Heart left ventricle (tissue), 13 donors: ENCODE measurements around the gene CPPED1.

ENCODE experiments used
- CTCF ChIP-seq, 12 donors: fragments of 200-600 bp; sonication (generic) in 4 of 12; IDR thresholded peaks; one replicate each; pipeline versions ENCODE4 v1.5.0 to v1.8.0; 2018 to 2022; ENCODE audit warnings: antibody characterized with exemption in 12 of 12, mild to moderate bottlenecking in 5 of 12
- POLR2A ChIP-seq, 2 donors: fragments of 450-650 bp; IDR thresholded peaks; one replicate each; pipeline ENCODE4 v1.6.1; 2017; ENCODE audit warnings: antibody characterized with exemption in 2 of 2, mild to moderate bottlenecking in 2 of 2, moderate library complexity in 2 of 2
- donor health status: ischemic (EF 13 %, LVEDD 7.1; RV severe dilation, severe dysfunction).
- donor health status: DM: no; HTN: yes; CAD: no.
- donor health status: DM: no; HTN: no; CAD: no.
- donor health status: ischemic (EF 25% LVEDD 6.9; RV normal size, moderate dysfunction).
- donor health status: ischemic (EF 25% LVEDD 5.7; RV mildly dilated, moderate dysfunction).
- donor health status: ischemic (EF 35%, LVEDD 5.7; RV mildly dilated, moderate dysfunction).
- donor health status: nonischemic (EF 11% LVEDD 7.7; RV severe dilation, severe dysfunction).
- donor health status: DM: yes; HTN: yes; CAD: no.
- donor health status: PGD.
- donor health status: ischemic (EF 29% LVEDD 5.4; RV normal size, mild dysfunction).
- donor health status: nonischemic (EF 23%, LVEDD 6.1; RV moderate dilation, normal function).

GRCh38 chr16:12661656-12662172, 142.0 kb downstream of the CPPED1 start:
- no peak for TF ChIP-seq CTCF (IDR thresholded peaks at IDR 0.05)
- TF ChIP-seq POLR2A (IDR thresholded peaks at IDR 0.05), result no peak
